Neural progenitor cell (in vitro differentiated cells): Measurements from ENCODE around the gene PHACTR1. TPM values are rescaled to one million over a fixed set of nuclear protein-coding genes. Genes with fewer than 3 reads are reported as not detected.

Source experiments
- DNase-seq: peaks from one replicate; pipeline ENCODE4 v3.0.0-alpha.2; 2016; ENCODE audit warnings: low spot score
- H2AFZ ChIP-seq: fragments of 200-600 bp; sonication (generic); replicated peaks from 2 replicates; pipeline ENCODE4 v1.6.1; 2016; ENCODE audit warnings: antibody characterized with exemption
- H3F3A ChIP-seq: fragments of 200-600 bp; sonication (generic); 2 replicates; pipeline ENCODE4 v1.6.1; 2016; ENCODE audit warnings: antibody characterized with exemption, low read depth
- H3K27ac ChIP-seq: fragments of 200-600 bp; sonication (generic); 2 replicates; pipeline ENCODE4 v1.5.1; 2016; ENCODE audit warnings: mild to moderate bottlenecking
- H3K27me3 ChIP-seq: fragments of 200-600 bp; sonication (generic); 2 replicates; pipeline ENCODE4 v1.6.1; 2016; ENCODE audit warnings: mild to moderate bottlenecking, moderate library complexity
- H3K36me3 ChIP-seq: fragments of 200-600 bp; sonication (generic); 2 replicates; pipeline ENCODE4 v1.5.1; 2016
- H3K4me1 ChIP-seq: fragments of 200-600 bp; sonication (generic); 2 replicates; pipeline ENCODE4 v1.6.1; 2016; ENCODE audit warnings: mixed run types
- H3K4me2 ChIP-seq: fragments of 200-600 bp; sonication (generic); 2 replicates; pipeline ENCODE4 v1.6.1; 2016
- H3K4me3 ChIP-seq: fragments of 200-600 bp; sonication (generic); 2 replicates; pipeline ENCODE4 v1.5.1; 2016
- H3K79me2 ChIP-seq: fragments of 200-600 bp; sonication (generic); 2 replicates; pipeline ENCODE4 v1.6.1; 2016; ENCODE audit warnings: low read depth
- H3K9ac ChIP-seq: fragments of 200-600 bp; sonication (generic); 2 replicates; pipeline ENCODE4 v1.6.1; 2016
- H3K9me3 ChIP-seq: fragments of 200-600 bp; sonication (generic); 2 replicates; pipeline ENCODE4 v1.5.1; 2016; ENCODE audit warnings: low read depth
- H4K20me1 ChIP-seq: fragments of 200-600 bp; sonication (generic); 2 replicates; pipeline ENCODE4 v1.6.1; 2016; ENCODE audit warnings: low read depth
- H3K27ac Mint-ChIP-seq: 3 replicates; pipeline ENCODE4 v1.8.0; 2021; ENCODE audit warnings: mixed read lengths
- H3K27me3 Mint-ChIP-seq: 2 replicates; pipeline ENCODE4 v1.8.0; 2022; ENCODE audit warnings: low read depth, mild to moderate bottlenecking, inconsistent platforms, moderate library complexity, mixed read lengths; ENCODE audit not compliant: insufficient read depth
- H3K36me3 Mint-ChIP-seq: 3 replicates; pipeline ENCODE4 v1.8.0; 2021; ENCODE audit warnings: mixed read lengths
- H3K4me1 Mint-ChIP-seq: 3 replicates; pipeline ENCODE4 v1.8.0; 2021; ENCODE audit warnings: mixed read lengths
- H3K4me3 Mint-ChIP-seq: 3 replicates; pipeline ENCODE4 v1.8.0; 2021; ENCODE audit warnings: mild to moderate bottlenecking, moderate library complexity, mixed read lengths
- H3K9me3 Mint-ChIP-seq: 3 replicates; pipeline ENCODE4 v1.8.0; 2020; ENCODE audit warnings: mixed read lengths
- EZH2 ChIP-seq: fragments of 200-600 bp; sonication (generic); IDR thresholded peaks from 2 replicates; pipeline ENCODE4 v1.6.1; 2017; ENCODE audit warnings: antibody characterized with exemption, mild to moderate bottlenecking, moderate library complexity
- EZH2phosphoT487 ChIP-seq: fragments of 200-600 bp; sonication (generic); IDR thresholded peaks from 2 replicates; pipeline ENCODE4 v1.6.1; 2017; ENCODE audit warnings: antibody characterized with exemption
- total RNA-seq: library from RNA; depleted of rRNA; stranded (reverse); fragments of >200 nt; gene quantifications from 2 replicates; pipeline ENCODE4 v1.2.3, GENCODE V29; 2015; ENCODE audit warnings: low replicate concordance
- TF ChIP-seq, protein P1 (sequence below): fragments of 200-600 bp; sonication (generic); IDR thresholded peaks from 2 replicates; pipeline ENCODE4 v1.5.1; 2017; ENCODE audit warnings: antibody characterized with exemption, mild to moderate bottlenecking

The PHACTR1 gene
- total RNA-seq, 1 donor from 2014 or later: 2.4 TPM

DNA sequence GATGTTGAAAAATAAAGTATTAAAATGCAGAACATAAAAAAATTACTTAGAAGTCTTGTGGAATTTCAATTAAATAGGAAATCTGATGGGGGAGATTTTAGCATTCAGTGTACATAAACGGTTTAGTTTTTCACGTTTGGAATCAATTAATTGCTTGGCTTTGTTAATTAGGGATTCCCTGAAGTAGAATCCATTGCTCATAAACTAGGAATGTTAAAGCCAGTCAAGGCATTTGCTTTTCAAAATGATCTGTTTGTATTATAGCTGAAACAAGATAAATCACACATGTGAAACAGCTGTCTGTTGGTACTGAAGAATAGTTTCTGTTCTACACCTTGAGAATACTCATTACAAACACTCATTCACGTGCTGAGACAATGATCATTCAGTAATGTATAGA is 313.8 kb downstream of the PHACTR1 start:
- H3K4me3 ChIP-seq: no peak overlapping the region
- no peak overlapping the region for H2AFZ ChIP-seq
- no peaks in the 10 kb centered on the region for H3K36me3 Mint-ChIP-seq
- no peak for TF ChIP-seq EZH2phosphoT487
- TF ChIP-seq, protein P1, sequence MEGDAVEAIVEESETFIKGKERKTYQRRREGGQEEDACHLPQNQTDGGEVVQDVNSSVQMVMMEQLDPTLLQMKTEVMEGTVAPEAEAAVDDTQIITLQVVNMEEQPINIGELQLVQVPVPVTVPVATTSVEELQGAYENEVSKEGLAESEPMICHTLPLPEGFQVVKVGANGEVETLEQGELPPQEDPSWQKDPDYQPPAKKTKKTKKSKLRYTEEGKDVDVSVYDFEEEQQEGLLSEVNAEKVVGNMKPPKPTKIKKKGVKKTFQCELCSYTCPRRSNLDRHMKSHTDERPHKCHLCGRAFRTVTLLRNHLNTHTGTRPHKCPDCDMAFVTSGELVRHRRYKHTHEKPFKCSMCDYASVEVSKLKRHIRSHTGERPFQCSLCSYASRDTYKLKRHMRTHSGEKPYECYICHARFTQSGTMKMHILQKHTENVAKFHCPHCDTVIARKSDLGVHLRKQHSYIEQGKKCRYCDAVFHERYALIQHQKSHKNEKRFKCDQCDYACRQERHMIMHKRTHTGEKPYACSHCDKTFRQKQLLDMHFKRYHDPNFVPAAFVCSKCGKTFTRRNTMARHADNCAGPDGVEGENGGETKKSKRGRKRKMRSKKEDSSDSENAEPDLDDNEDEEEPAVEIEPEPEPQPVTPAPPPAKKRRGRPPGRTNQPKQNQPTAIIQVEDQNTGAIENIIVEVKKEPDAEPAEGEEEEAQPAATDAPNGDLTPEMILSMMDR: no peak
- TF ChIP-seq EZH2: no peak
- H3K27me3 ChIP-seq: no peaks in the 10 kb centered on the region
- no peak overlapping the region for H3K27ac ChIP-seq
- no peaks in the 10 kb centered on the region for H3K36me3 ChIP-seq
- H4K20me1 ChIP-seq: no peaks in the 10 kb centered on the region
- H3K4me1 ChIP-seq: peaks cover 9% of the 10 kb centered on the region
- H3K4me2 ChIP-seq: no peak overlapping the region
- H3K9me3 ChIP-seq: no peaks in the 10 kb centered on the region
- peaks cover 8% of the 10 kb centered on the region for H3K4me1 Mint-ChIP-seq
- DNase-seq: no peak
- H3K79me2 ChIP-seq: no peaks in the 10 kb centered on the region
- no peak overlapping the region for H3K4me3 Mint-ChIP-seq
- H3F3A ChIP-seq: no peaks in the 10 kb centered on the region
- H3K27me3 Mint-ChIP-seq: no peaks in the 10 kb centered on the region
- no peak overlapping the region for H3K27ac Mint-ChIP-seq
- no peaks in the 10 kb centered on the region for H3K9me3 Mint-ChIP-seq
- no peak overlapping the region for H3K9ac ChIP-seq

DNA sequence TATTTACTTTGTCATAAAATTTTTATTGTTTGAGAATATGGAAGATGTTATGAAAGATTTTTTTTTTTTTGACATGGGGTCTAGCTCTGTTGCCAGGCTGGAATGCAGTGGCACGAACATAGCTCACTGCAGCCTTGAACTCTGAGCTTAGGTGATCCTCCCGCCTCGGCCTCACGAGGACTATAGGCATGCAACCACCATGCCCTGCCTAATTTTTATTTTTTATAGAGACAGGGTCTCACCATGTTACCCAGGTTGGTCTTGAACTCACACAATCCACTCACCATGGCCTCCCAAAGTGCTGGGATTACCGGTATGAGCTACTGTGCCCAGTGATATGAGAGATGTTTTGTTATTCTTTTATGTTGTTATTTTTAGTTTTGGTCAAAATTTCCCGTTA is 316.0 kb downstream of the PHACTR1 start:
- Mint-ChIP-seq H3K4me1 (no peaks in the 10 kb centered on the region), H3K36me3 (no peaks in the 10 kb centered on the region), H3K9me3 (no peaks in the 10 kb centered on the region), H3K27ac (no peak overlapping the region), H3K4me3 (no peak overlapping the region), H3K27me3 (no peaks in the 10 kb centered on the region)
- Histone ChIP-seq H3K36me3 (no peaks in the 10 kb centered on the region), H3K4me1 (no peaks in the 10 kb centered on the region), H3K27ac (no peak overlapping the region), H3K4me3 (no peak overlapping the region), H4K20me1 (no peaks in the 10 kb centered on the region), H3K79me2 (no peaks in the 10 kb centered on the region), H3K9me3 (no peaks in the 10 kb centered on the region), H3K27me3 (no peaks in the 10 kb centered on the region), H3F3A (no peaks in the 10 kb centered on the region), H3K9ac (no peak overlapping the region), H3K4me2 (no peak overlapping the region), H2AFZ (no peak overlapping the region)
- DNase-seq: no peak
- TF ChIP-seq EZH2: no peak
- TF ChIP-seq EZH2phosphoT487: no peak
- TF ChIP-seq, protein P1: no peak

DNA sequence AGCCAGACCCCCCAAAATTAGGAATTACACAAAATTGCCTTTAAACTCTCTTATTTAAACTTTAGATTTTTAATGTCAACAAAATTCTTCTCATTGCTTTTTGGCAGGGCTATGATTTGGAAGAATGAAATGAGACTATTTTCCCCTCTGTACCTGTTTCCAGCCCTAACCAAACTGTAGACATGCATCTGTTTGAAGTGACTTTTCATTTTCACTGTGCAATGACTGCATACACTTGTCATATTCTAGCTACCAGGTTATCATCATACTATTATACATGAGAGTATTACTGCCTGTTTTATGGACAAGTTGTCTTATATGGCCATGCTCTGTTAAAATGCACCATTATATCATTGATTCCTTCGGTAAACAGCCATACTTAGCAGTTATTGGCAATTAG is 316.6 kb downstream of the PHACTR1 start:
- no peak overlapping the region for H3K4me3 ChIP-seq
- H2AFZ ChIP-seq: no peak overlapping the region
- H3F3A ChIP-seq: no peaks in the 10 kb centered on the region
- H3K27me3 Mint-ChIP-seq: no peaks in the 10 kb centered on the region
- H3K36me3 ChIP-seq: no peaks in the 10 kb centered on the region
- no peaks in the 10 kb centered on the region for H3K27me3 ChIP-seq
- no peaks in the 10 kb centered on the region for H3K36me3 Mint-ChIP-seq
- H4K20me1 ChIP-seq: no peaks in the 10 kb centered on the region
- no peak overlapping the region for H3K27ac ChIP-seq
- H3K9ac ChIP-seq: no peak overlapping the region
- DNase-seq: no peak
- H3K27ac Mint-ChIP-seq: no peak overlapping the region
- no peak overlapping the region for H3K4me2 ChIP-seq
- no peaks in the 10 kb centered on the region for H3K79me2 ChIP-seq
- no peak overlapping the region for H3K4me3 Mint-ChIP-seq
- TF ChIP-seq, protein P1: no peak
- TF ChIP-seq EZH2phosphoT487 (no peak), EZH2 (no peak)
- no peaks in the 10 kb centered on the region for H3K9me3 Mint-ChIP-seq
- H3K9me3 ChIP-seq: no peaks in the 10 kb centered on the region
- no peaks in the 10 kb centered on the region for H3K4me1 Mint-ChIP-seq
- H3K4me1 ChIP-seq: no peaks in the 10 kb centered on the region

DNA sequence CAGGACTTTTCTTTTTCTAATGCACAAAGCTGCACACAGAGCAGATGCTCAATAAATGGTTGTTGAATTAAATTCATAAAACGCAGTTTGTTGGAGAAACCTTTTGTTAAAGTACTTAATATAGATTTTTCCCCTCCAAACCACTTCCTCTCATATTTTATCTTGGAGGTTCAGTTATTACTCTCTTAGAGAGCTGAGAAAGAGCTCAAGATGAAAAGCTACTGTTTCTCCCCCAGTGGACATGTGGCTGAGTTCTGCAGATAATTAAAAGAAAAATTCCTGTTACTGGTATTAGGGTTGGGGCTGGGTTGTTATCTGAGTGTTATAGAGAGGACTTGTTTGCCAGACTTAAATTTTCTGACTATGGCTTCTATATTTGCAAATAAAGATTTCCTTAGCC is 317.7 kb downstream of the PHACTR1 start:
- no peaks in the 10 kb centered on the region for H3K4me1 Mint-ChIP-seq
- no peaks in the 10 kb centered on the region for H3F3A ChIP-seq
- no peak for DNase-seq
- no peaks in the 10 kb centered on the region for H3K27me3 ChIP-seq
- no peak overlapping the region for H3K4me3 ChIP-seq
- TF ChIP-seq EZH2: no peak
- no peak for TF ChIP-seq EZH2phosphoT487
- TF ChIP-seq, protein P1: no peak
- no peaks in the 10 kb centered on the region for H3K9me3 ChIP-seq
- no peaks in the 10 kb centered on the region for H3K79me2 ChIP-seq
- no peaks in the 10 kb centered on the region for H4K20me1 ChIP-seq
- H3K9ac ChIP-seq: no peak overlapping the region
- no peak overlapping the region for H3K27ac Mint-ChIP-seq
- no peaks in the 10 kb centered on the region for H3K9me3 Mint-ChIP-seq
- H3K4me3 Mint-ChIP-seq: no peak overlapping the region
- no peak overlapping the region for H2AFZ ChIP-seq
- H3K27me3 Mint-ChIP-seq: no peaks in the 10 kb centered on the region
- no peaks in the 10 kb centered on the region for H3K4me1 ChIP-seq
- H3K36me3 ChIP-seq: no peaks in the 10 kb centered on the region
- H3K4me2 ChIP-seq: no peak overlapping the region
- H3K27ac ChIP-seq: no peak overlapping the region
- no peaks in the 10 kb centered on the region for H3K36me3 Mint-ChIP-seq
